A204.1 (cell line): ENCODE data around the gene GPATCH4.
"Not testable (repeated sequence)": the region's sequence is repeated elsewhere in the genome, so short reads cannot be mapped to it uniquely, and the experiment has no call there.

Experiments
- FAIRE-seq: peaks from 2 replicates; lab custom pipeline; 2012; peaks lifted over from hg19 to GRCh38; lab: Jason Lieb, UNC

Gene GPATCH4

GRCh38 chr1:156626079-156626438 is 24.8 kb upstream of the GPATCH4 start:
- no peak for FAIRE-seq

DNA sequence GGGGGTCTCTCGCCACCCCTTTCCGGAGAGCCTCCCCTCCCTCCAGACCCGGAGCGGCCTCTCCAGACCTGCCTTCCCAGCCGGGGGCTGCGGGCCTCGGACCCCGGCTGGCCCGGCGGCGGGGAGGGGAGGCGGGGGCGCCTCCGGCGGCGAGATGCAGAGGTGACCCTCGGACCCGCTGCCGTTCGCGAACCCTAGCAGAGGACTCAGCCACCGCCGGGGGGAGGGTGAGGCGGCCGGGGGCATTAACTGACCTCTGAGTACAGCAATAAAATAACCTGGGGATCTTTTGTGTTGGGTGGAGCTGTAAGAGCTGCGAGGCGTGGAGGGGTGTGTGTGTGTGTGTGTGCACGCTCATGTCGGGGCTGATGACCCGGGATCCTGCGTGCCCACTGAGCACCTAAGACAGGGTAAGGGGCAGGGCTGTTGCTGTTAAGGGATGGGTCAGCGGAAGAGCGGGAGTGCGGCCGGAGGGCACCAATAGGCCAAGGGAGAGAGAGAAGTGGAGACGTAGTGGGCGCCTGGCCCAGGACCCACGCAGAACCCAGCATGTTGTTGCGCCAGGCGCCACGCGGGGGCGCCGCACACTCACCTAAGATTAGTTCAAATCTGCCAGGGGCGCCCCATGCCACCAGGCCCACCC is 24.3 kb upstream of the GPATCH4 start:
- no peak for FAIRE-seq

DNA sequence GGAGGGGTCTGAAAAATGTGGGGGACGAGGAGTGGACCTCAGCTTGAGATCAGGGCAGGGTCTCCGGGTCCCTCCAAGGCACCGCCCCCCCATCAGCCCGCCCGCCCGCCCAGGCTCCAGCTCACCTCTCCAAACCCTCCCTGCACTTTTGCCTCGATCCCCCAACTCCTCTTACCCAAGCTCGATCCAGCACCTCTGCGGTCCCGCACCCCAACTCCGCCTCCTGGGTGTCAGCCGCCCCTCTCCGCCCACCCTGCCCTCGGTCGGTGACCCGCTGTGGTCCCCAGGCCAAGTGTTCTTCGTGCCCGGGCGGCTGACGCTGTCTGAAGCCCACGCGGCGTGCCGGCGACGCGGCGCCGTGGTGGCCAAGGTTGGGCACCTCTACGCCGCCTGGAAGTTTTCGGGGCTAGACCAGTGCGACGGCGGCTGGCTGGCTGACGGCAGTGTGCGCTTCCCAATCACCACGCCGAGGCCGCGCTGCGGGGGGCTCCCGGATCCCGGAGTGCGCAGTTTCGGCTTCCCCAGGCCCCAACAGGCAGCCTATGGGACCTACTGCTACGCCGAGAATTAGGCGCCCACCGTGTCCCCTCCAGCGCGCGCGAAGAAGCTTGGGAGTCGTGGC is 23.6 kb upstream of the GPATCH4 start:
- FAIRE-seq = no peak

- FAIRE-seq = no peak
Observed at GRCh38 chr1:156623946-156624813, 22.9 kb upstream of the GPATCH4 start.

- no peak for FAIRE-seq
Observed at GRCh38 chr1:156622581-156623297, 21.5 kb upstream of the GPATCH4 start.

DNA sequence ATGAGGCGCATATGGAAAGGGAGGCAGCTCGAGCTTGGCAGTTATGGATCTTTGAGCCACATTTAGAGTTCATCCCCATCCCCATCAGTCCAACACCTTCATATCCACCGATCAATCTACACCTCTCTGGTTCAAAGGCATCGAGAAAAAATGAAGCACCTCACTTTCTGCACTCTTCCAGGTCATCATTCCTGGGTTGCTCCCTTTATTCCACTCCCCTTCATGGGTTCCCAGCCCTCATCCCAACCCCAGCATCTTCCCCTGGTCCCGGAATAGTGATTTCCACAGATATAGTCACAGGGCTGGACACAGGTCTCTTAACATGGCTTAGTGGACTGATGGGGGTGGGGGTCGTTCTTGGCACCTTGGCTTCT is 18.3 kb upstream of the GPATCH4 start:
- no peak for FAIRE-seq

- no peak for FAIRE-seq
Observed at GRCh38 chr1:156618853-156619581, 17.7 kb upstream of the GPATCH4 start, which contains the start of gene HAPLN2. Gene HAPLN2 (plus strand): TSS chr1:156619415. CDS start chr1:156623491, 4,076 bp downstream.

DNA sequence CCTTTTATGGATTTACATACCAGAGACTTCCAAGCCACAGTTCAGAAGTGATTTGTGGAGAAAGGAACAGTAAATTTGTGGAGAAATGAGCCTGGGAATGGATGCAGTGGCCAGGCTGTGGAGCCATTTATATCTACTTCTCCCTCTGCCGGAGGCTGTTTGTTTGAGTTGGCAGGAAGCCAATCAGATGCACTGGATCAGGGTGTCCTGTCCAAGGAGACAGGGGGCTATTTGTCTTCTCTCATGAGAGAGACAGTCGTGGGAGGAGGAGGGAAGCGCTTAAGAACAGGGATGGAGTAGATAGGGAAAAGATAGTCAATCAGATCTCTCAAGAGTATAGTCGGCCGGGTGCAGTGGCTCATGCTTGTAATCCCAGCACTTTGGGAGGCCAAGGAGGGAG is 15.2 kb upstream of the GPATCH4 start:
- FAIRE-seq = no peak

DNA sequence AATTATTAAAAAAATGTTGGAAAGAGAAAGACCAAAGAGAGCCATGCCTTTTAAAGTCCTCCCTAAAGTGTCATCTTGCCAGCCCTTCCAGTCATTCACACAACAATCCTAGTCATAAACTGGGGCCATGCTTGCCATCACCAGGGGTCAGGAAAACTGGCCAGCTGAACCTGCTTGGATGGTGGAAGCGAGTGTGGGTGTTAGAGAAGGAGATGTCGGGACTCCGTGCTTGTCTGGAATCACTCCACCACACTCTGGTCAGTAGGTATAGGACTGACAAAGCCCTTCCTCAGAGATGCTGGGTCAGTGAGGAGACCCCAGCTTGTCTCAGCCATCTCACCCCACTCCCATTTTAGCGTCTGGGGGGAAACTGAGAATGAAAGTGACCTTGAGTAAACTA is 14.7 kb upstream of the GPATCH4 start:
- FAIRE-seq = no peak

- FAIRE-seq = no peak
Observed at GRCh38 chr1:156612666-156613065, 11.4 kb upstream of the GPATCH4 start.

GRCh38 chr1:156610072-156610471 is 8.8 kb upstream of the GPATCH4 start:
- not testable (repeated sequence) for FAIRE-seq

- no peak for FAIRE-seq
Observed at GRCh38 chr1:156608981-156609380, 7.7 kb upstream of the GPATCH4 start.

DNA sequence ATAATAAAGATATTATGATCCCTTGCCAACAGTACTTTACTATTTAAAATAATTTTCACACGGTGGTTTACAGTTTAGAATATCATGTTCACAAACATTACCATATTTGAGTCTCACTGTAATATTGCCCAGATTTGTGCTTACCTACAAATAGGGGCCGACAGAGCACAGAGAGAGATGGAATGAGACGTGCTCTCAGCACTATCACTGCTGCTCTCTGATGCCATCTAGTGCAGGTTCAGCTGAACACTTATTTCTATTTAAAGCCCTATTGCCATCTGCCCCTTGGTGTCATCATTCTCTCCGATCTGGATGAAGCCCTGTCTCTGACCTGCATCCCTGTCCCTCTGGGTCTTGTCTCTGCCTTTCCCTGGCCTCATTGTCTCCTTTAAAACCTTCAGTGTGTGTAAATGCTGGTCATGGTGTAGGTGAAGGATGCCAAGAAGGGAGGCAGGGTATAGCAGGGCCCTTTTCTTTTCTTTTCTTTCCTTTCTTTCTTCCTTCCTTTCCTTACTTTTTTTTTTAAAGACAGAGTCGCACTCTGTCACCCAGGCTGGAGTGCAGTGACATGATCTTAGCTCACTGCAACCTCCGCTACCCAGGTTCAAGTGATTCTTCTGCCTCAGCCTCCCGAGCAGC is 6.9 kb upstream of the GPATCH4 start:
- FAIRE-seq = peak; percentile 77

GRCh38 chr1:156607344-156607743 is 6.1 kb upstream of the GPATCH4 start:
- not testable (repeated sequence) for FAIRE-seq

GRCh38 chr1:156602557-156602993 is 1.3 kb upstream of the GPATCH4 start:
- FAIRE-seq = no peak

DNA sequence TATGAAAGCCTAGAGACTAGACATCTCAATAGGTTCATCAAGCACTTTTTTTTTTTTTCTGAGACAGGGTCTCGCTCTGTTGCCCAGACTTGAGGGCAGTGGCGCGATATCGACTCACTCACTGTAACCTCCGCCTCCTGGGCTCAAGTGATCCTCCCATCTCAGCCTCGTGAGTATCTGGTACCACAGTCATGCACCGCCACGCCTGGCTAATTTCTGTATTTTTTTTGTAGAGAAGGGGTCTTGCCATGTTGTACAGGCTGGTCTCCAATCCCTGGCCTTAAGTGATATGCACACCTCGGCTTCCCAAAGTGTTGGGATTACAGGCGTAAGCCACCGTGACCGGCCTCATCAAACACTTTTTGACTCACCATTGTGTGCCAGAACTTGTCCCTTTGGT is 613 bp upstream of the GPATCH4 start:
- no peak for FAIRE-seq

DNA sequence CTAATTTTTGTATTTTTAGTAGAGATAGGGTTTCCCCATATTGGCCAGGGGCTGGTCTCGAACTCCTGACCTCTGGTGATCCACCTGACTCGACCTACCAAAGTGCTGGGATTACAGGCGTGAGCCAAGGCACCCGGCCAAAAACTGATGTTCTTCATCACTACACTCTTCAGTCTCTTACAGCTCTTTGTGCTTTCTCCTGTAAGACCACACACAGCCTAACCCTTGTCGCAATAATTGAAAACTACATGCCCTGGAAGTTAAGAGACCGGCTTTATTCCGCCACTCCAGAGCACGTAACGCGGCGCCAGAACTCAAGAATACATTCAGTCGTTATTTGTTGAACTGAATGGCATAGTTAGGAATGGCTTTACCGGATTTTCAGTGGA is 552 bp downstream of the GPATCH4 start:
- FAIRE-seq = no peak

GRCh38 chr1:156599811-156600210 is 1.5 kb downstream of the GPATCH4 start:
- FAIRE-seq = no peak

GRCh38 chr1:156598731-156599432 is 2.4 kb downstream of the GPATCH4 start:
- FAIRE-seq = no peak

DNA sequence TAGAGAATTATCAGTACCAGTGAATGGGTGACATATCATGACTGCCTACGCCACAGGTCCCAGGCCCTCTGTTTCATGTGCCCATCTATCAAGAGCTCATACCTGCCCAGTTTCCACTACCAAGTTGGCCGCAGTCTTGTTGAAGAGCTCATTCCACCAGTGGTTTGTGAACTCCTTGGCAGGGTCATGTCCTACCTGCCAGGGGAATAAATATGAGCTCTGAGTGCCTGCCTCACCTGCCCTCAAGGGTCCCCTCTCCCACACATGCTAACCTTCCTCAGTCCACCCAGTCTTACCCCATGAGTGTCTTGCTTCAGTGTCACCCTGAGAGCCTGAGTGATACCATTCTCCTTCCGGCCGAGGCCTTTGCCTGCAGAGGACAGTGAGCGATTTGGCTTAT is 3.2 kb downstream of the GPATCH4 start:
- no peak for FAIRE-seq

DNA sequence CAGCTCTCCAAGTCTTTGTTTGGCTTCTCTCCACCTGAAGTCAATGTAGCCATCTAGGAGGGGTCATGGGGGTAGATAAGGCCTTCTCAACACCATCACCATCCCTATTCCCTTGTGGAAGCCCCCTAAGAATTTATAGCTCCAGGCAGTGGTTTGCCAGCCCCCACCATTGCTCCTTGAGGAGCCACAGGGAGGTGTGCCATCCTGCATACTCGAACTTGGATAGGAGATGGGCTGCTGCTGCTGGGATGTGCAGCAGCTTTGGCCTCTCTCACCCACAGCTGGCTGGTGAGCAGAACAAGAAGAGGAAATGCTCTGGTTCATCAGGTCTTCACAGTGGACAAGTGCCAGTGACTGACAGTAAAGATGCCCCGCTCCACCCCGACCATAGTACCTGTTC is 4.9 kb downstream of the GPATCH4 start:
- FAIRE-seq = no peak
